Peyer's patch (tissue), 4 donors: ENCODE measurements around the gene TMX1. TPM values are rescaled to one million over a fixed set of nuclear protein-coding genes. Genes with fewer than 3 reads are reported as not detected.

Experiments
- DNase-seq, 3 donors: peaks; one replicate each; pipeline ENCODE4 v3.0.0-alpha.2; 2017 to 2019
- H3K27ac ChIP-seq, 4 donors: fragments of 200-600 bp; sonication (generic); one replicate each; pipeline ENCODE4 v1.5.1; 2016 to 2019
- H3K27me3 ChIP-seq, 2 donors: fragments of 200-600 bp; sonication (generic); one replicate each; pipeline ENCODE4 v1.5.1; 2019
- H3K36me3 ChIP-seq, 3 donors: fragments of 200-600 bp; sonication (generic); one replicate each; pipeline ENCODE4 v1.5.1; 2016 to 2019
- H3K4me1 ChIP-seq, 4 donors: fragments of 200-600 bp; sonication (generic); one replicate each; pipeline ENCODE4 v1.5.1; 2016 to 2019
- H3K4me3 ChIP-seq, 4 donors: fragments of 200-600 bp; sonication (generic); 1 replicate in 3 of 4; 2 replicates in 1 of 4; pipeline ENCODE4 v1.5.1; 2016 to 2019; ENCODE audit warnings: mild to moderate bottlenecking in 1 of 4
- H3K9me3 ChIP-seq, 4 donors: fragments of 200-600 bp; sonication (generic); one replicate each; pipeline ENCODE4 v1.5.1; 2016 to 2019; ENCODE audit warnings: mild to moderate bottlenecking in 1 of 4
- CTCF ChIP-seq, 6 experiments: fragments of 450-650 bp in 4 of 6; fragments of 200-600 bp in 2 of 6; sonication (generic) in 1 of 6; IDR thresholded peaks; one replicate each; pipeline ENCODE4 v1.5.1; 2017 to 2019; ENCODE audit warnings: antibody characterized with exemption in 6 of 6, mild to moderate bottlenecking in 3 of 6, moderate library complexity in 1 of 6
- POLR2A ChIP-seq, 2 donors: fragments of 450-650 bp; IDR thresholded peaks; one replicate each; pipeline ENCODE4 v1.5.1; 2017; ENCODE audit warnings: antibody characterized with exemption in 2 of 2, mild to moderate bottlenecking in 2 of 2, moderate library complexity in 2 of 2
- total RNA-seq, 4 donors: library from RNA; depleted of rRNA; stranded (reverse); fragments of >200 nt; gene quantifications; one replicate each; pipeline ENCODE4 v1.1.0, GENCODE V29; 2016

TMX1 gene
- total RNA-seq, 4 donors from 2014 or later, result 7.4 to 21.3 (median 16.1) TPM

- no peaks in the 10 kb centered on the region for H3K36me3 ChIP-seq
- H3K4me1 ChIP-seq, result no peaks in the 10 kb centered on the region
- no peak overlapping the region for H3K4me3 ChIP-seq
- H3K9me3 ChIP-seq, result no peaks in the 10 kb centered on the region
- TF ChIP-seq CTCF (IDR thresholded peaks at IDR 0.05), result no peak
- no peak for TF ChIP-seq POLR2A (IDR thresholded peaks at IDR 0.05)
- H3K27ac ChIP-seq, result no peak overlapping the region
- no peaks in the 10 kb centered on the region for H3K27me3 ChIP-seq
- no peak for DNase-seq
These were observed 55.0 kb downstream of the TMX1 start for GRCh38 chr14:51294951-51295525.

DNA sequence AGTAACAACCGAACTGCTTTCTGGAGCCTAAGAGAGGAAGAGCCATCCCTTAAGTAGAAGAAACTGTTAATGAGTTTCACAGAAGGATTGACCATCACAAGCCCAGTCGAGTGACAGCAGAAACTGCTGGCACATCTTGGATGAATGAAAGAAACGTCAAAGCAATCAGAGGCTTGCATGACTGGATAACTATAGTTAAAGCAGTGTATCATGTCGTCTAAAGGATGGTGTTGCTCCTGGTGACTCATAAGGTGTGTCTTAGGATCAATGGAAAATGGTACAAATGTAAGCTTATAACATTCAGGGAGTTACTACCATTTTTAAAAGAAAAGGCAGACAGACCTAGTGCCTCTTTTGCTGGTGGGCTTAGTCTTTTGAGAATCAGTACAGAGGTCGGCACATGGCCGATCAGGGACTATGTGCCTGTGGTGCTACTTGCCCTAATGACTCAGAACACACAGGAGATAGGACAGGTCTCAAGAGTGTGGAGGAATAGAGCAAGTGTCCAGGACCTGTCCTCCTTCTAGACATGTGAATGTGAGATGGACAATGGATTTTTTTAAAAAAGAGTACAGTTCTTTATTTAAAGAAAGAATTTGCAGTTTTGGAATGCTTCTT, 55.7 kb downstream of the TMX1 start:
- Histone ChIP-seq H3K36me3 (no peaks in the 10 kb centered on the region), H3K4me1 (no peaks in the 10 kb centered on the region), H3K27ac (no peak overlapping the region), H3K27me3 (no peaks in the 10 kb centered on the region), H3K4me3 (no peak overlapping the region), H3K9me3 (no peaks in the 10 kb centered on the region)
- TF ChIP-seq CTCF (IDR thresholded peaks at IDR 0.05) (no peak), POLR2A (IDR thresholded peaks at IDR 0.05) (no peak)
- DNase-seq, result no peak

- no peak overlapping the region for H3K27ac ChIP-seq
- H3K4me3 ChIP-seq, result no peak overlapping the region
- no peaks in the 10 kb centered on the region for H3K4me1 ChIP-seq
- H3K9me3 ChIP-seq, result no peaks in the 10 kb centered on the region
- no peaks in the 10 kb centered on the region for H3K27me3 ChIP-seq
- no peak for TF ChIP-seq CTCF (IDR thresholded peaks at IDR 0.05)
- TF ChIP-seq POLR2A (IDR thresholded peaks at IDR 0.05), result no peak
- no peaks in the 10 kb centered on the region for H3K36me3 ChIP-seq
- no peak for DNase-seq
These were observed 57.0 kb downstream of the TMX1 start for GRCh38 chr14:51297066-51297465.

GRCh38 chr14:51298895-51299294, 58.8 kb downstream of the TMX1 start:
- H3K36me3 ChIP-seq, result no peaks in the 10 kb centered on the region
- no peaks in the 10 kb centered on the region for H3K9me3 ChIP-seq
- H3K4me3 ChIP-seq, result no peak overlapping the region
- TF ChIP-seq POLR2A (IDR thresholded peaks at IDR 0.05), result no peak
- H3K4me1 ChIP-seq, result no peaks in the 10 kb centered on the region
- H3K27ac ChIP-seq, result no peak overlapping the region
- DNase-seq, result no peak
- H3K27me3 ChIP-seq, result no peaks in the 10 kb centered on the region

DNA sequence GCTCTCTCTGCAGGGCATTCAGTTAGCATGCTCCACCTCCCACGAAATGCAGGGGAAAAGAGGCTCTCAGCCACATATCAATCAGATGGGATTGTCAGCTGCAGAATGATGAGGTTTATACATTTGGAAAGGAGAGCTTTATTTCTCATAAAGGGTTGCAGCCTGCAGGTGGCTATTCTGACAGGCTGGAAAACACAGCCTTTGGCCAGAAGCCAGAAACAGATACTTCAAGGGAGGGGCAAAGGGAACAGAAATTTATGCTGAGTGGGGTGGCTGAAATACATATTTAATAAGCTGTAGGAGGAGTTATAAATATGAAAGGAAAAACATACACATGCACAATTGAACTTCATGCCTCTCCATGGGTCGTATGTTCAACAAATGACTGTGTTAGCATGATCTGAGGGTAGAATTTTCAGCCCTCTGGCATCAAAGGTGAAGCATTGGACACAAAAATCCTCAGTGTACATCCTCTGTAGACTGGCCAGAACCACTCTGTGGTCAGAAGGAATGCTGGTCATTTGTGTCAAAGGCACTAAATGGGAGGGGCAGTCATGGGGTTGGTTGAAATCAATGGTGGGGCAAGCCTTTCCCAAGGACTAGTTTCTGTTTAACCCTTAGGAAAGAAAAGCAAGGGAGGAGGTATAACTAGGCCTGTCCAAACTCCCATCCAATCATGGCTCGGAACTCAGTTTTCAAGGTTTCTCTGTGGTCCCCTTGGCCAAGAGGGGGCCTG, 62.4 kb downstream of the TMX1 start:
- no peaks in the 10 kb centered on the region for H3K9me3 ChIP-seq
- no peaks in the 10 kb centered on the region for H3K4me1 ChIP-seq
- no peaks in the 10 kb centered on the region for H3K36me3 ChIP-seq
- DNase-seq, result no peak
- no peaks in the 10 kb centered on the region for H3K27me3 ChIP-seq
- no peak overlapping the region for H3K27ac ChIP-seq
- no peak overlapping the region for H3K4me3 ChIP-seq
- TF ChIP-seq CTCF (IDR thresholded peaks at IDR 0.05) (no peak), POLR2A (IDR thresholded peaks at IDR 0.05) (no peak)

GRCh38 chr14:51304438-51304837, 64.4 kb downstream of the TMX1 start:
- H3K4me3 ChIP-seq, result no peak overlapping the region
- no peak for DNase-seq
- no peak for TF ChIP-seq POLR2A (IDR thresholded peaks at IDR 0.05)
- TF ChIP-seq CTCF (IDR thresholded peaks at IDR 0.05), result no peak
- no peak overlapping the region for H3K27ac ChIP-seq
- no peaks in the 10 kb centered on the region for H3K27me3 ChIP-seq
- H3K36me3 ChIP-seq, result no peaks in the 10 kb centered on the region
- no peaks in the 10 kb centered on the region for H3K4me1 ChIP-seq
- no peaks in the 10 kb centered on the region for H3K9me3 ChIP-seq
